Activated naive CD4-positive, alpha-beta T cell (primary cell): ENCODE data around the gene NEURL4.
"Not testable (repeated sequence)": the region's sequence is repeated elsewhere in the genome, so short reads cannot be mapped to it uniquely, and the experiment has no call there.

Experiments used
- DNase-seq, 4 experiments: peaks; one replicate each; lab custom pipeline; 2025; lab: John Stamatoyannopoulos, UW

NEURL4 gene

GRCh38 chr17:7347630-7348477 is 18.7 kb upstream of the NEURL4 start:
- DNase-seq: no peak

- DNase-seq: no peak
These were observed 17.9 kb upstream of the NEURL4 start for GRCh38 chr17:7346761-7347614.

GRCh38 chr17:7343250-7343649 is 14.1 kb upstream of the NEURL4 start:
- DNase-seq: no peak

GRCh38 chr17:7341842-7342241 is 12.7 kb upstream of the NEURL4 start:
- no peak for DNase-seq

- no peak for DNase-seq
These were observed 11.0 kb upstream of the NEURL4 start for GRCh38 chr17:7340179-7340578.

- DNase-seq: not testable (repeated sequence)
These were observed 8.5 kb upstream of the NEURL4 start for GRCh38 chr17:7337600-7337999.

- DNase-seq: peak; percentile 36 to 89 (median 66)
These were observed 7.4 kb upstream of the NEURL4 start, which contains the start of gene ACAP1 for GRCh38 chr17:7336240-7337175. TSS of gene ACAP1 (plus strand) at chr17:7336529. CDS start at chr17:7336735, 206 bp downstream.

- DNase-seq: not testable (repeated sequence)
These were observed 6.6 kb upstream of the NEURL4 start for GRCh38 chr17:7335765-7336164.

GRCh38 chr17:7334938-7335538 is 5.9 kb upstream of the NEURL4 start:
- DNase-seq: no peak

GRCh38 chr17:7332600-7333069 is 3.5 kb upstream of the NEURL4 start:
- not testable (repeated sequence) for DNase-seq

- DNase-seq: no peak
These were observed 3.0 kb upstream of the NEURL4 start for GRCh38 chr17:7332111-7332510.

- DNase-seq: no peak
These were observed 1.5 kb upstream of the NEURL4 start for GRCh38 chr17:7330638-7331015.

- peak; percentile 60 to 73 (median 66) for DNase-seq
These were observed 982 bp upstream of the NEURL4 start for GRCh38 chr17:7329997-7330637.

GRCh38 chr17:7329374-7329996 is 350 bp upstream of the NEURL4 start:
- DNase-seq: peak; percentile 81 to 92 (median 88)

- DNase-seq: no peak
These were observed 1.1 kb downstream of the NEURL4 start for GRCh38 chr17:7328009-7328408.

GRCh38 chr17:7327501-7327900 is 1.6 kb downstream of the NEURL4 start:
- DNase-seq: no peak

- no peak for DNase-seq
These were observed 2.1 kb downstream of the NEURL4 start for GRCh38 chr17:7327056-7327455.

- DNase-seq: no peak
These were observed 2.9 kb downstream of the NEURL4 start for GRCh38 chr17:7326186-7326585.

- no peak for DNase-seq
These were observed 4.1 kb downstream of the NEURL4 start for GRCh38 chr17:7325031-7325528.

- no peak for DNase-seq
These were observed 4.7 kb downstream of the NEURL4 start for GRCh38 chr17:7324438-7324779.
